NCI-H774 (cell line): ENCODE data around the gene PDGFRB.
A peak's percentile ranks its signal among the peaks of the same experiment; 100 is the strongest.

ENCODE experiments used
- DNase-seq: peaks from one replicate; lab custom pipeline; 2025; lab: John Stamatoyannopoulos, UW

The PDGFRB gene

GRCh38 chr5:150155258-150156026 lies at the start of gene PDGFRB:
Gene PDGFRB (minus strand): TSS chr5:150155845. CDS start chr5:150137047, 18,798 bp downstream.
- DNase-seq = peak; percentile 9

DNA sequence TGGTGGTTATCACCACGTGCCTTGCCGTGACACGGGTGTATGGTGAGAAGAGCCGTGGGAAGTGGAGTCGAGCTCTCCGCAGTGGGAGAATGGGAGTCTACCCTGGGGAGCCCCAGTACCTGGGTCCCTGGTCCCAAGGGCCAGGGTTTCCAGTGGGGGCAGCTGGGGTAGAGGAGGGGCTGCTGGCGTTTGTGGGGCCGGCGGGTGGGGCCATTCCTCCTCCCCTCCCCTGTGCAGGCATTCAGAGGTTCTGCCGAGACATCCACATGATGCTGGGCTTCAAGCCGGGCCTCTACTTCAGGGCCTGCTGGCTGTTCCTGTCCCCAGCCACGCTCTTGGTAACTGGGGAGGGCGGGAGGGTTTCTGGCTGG lies 48.9 kb upstream of the PDGFRB start:
- DNase-seq = no peak

- DNase-seq = no peak
These were observed 48.4 kb upstream of the PDGFRB start for GRCh38 chr5:150203832-150204589.

DNA sequence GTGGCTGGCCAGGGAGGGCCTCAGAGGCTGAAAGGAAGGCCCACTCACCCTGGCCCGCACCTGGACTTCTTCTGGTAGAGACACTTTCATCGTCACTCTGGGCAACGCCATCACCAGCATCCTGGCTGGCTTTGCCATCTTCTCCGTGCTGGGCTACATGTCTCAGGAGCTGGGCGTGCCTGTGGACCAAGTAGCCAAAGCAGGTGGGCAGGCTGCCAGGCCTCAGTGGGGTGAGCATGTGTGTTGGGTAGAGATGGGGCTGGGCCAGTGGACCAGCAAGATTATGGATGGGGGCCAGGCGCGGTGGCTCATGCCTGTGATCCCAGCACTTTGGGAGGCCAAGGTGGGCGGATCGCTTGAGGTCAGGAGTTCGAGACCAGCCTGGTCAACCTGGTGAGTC lies 46.9 kb upstream of the PDGFRB start:
- DNase-seq = no peak

DNA sequence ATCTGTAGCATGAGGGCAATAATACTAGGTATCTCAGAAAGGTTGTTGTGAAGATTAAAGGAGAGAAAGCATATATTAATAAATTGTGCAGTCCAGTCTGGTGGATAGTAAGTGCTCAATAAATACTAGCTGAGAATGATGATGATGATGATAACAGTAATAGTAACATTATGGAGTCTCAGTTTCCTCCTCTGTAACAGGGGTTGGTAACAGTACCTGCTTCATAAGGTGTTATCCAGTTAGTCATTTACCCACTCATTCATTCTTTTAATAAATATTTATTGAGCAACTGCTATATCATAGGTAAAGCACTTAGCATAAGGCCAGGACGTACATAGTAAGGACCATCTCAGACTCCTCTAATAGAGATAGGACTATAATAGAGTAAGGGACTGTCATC lies 41.8 kb upstream of the PDGFRB start:
- no peak for DNase-seq

- no peak for DNase-seq
These were observed 41.3 kb upstream of the PDGFRB start for GRCh38 chr5:150196986-150197385.

DNA sequence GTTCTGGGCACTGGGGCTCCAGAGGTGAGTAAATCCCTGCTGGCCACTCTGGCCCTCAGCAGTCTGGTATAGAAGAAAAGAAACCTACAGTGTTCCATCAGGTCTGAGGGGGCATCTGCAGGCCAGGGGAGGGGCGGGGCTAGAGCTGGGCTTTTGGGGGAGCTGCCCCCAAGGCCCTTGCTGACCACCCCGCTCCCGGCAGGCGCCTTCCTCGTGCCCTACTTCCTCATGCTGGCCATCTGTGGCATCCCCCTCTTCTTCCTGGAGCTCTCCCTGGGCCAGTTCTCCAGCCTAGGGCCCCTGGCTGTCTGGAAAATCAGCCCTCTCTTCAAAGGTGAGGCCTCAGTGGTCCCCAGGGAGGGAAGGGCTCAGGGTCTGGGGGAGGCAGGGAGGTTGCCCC lies 40.9 kb upstream of the PDGFRB start:
- no peak for DNase-seq

DNA sequence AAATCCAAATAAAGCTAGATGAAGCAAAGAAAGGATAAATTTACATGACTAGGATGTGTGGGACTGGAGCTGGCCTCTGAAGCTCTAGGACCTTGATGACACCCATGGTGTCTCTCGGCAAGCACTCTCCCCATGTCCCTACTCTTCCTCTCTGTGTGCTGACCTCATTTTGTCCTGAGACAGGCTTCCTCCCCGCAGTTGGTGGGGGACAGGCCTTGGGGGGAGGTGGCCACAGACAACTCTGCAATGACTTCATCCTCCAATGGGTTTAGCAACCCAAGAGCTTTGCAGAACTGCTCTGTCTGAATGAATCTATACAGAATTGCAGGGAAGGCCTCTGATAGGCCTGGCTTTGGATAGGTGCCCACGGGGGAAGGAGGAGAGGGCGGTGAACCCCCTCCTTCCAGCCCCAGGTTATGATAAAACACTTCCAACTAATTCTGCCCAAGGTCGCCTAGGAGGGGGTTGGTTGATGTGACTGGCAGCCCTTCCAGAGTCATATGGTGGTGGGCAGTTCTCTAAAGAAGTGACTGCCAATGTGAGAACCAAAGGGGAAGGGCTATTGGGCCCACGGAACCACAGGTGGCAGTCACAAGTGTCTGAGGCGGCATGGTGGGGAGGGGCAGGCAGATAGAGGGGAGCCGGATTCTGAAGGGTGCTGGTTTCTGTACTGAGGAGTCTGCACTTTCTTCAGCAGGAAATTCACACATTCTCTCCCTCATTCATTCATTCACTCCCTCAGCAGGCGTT lies 40.3 kb upstream of the PDGFRB start:
- DNase-seq = no peak

DNA sequence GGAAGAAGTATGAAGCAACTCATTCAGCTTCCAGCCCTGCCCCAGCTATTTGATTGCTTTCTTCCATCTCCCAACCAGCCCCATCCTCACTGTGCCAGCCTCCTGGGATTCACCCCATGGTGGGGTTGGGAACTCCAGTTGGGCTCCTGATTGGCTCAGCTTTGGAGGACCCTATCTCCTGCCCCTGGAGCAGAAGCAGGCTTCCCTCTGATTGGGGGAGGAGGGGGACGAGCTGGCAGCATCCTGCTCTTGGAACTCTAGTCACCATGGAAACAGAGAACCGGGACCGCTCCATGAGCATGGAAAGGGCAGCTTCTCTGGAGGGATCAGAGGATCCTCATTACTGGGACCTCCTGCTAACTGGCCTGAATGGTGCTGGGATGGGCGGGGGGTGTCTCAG lies 36.8 kb upstream of the PDGFRB start:
- DNase-seq = no peak

GRCh38 chr5:150190987-150191386 lies 35.3 kb upstream of the PDGFRB start:
- DNase-seq = no peak

- no peak for DNase-seq
These were observed 34.9 kb upstream of the PDGFRB start for GRCh38 chr5:150190503-150190979.

- no peak for DNase-seq
These were observed 34.3 kb upstream of the PDGFRB start, which contains the start of gene SLC6A7 for GRCh38 chr5:150189728-150190502. Gene SLC6A7 (plus strand): TSS chr5:150190062. CDS start chr5:150190328, 266 bp downstream.

DNA sequence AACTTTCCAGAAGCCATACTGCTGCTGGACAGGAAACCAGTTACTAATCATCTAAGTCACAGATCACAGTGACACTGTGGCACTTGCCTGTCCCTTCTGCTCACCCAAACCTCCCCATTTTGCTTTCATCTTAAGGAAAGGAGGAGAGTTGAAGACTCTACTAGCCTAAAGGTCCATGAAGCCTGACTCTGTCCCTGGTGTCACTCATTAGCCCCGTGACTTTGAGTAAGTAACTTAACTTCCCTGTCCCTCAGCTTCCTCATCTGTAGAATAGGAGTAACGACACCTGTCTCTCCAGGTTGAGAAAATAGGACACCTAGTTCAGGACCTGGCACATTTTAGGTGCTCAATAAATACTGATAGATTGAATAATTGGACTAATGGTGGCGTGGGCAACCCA lies 33.7 kb upstream of the PDGFRB start:
- DNase-seq = no peak

DNA sequence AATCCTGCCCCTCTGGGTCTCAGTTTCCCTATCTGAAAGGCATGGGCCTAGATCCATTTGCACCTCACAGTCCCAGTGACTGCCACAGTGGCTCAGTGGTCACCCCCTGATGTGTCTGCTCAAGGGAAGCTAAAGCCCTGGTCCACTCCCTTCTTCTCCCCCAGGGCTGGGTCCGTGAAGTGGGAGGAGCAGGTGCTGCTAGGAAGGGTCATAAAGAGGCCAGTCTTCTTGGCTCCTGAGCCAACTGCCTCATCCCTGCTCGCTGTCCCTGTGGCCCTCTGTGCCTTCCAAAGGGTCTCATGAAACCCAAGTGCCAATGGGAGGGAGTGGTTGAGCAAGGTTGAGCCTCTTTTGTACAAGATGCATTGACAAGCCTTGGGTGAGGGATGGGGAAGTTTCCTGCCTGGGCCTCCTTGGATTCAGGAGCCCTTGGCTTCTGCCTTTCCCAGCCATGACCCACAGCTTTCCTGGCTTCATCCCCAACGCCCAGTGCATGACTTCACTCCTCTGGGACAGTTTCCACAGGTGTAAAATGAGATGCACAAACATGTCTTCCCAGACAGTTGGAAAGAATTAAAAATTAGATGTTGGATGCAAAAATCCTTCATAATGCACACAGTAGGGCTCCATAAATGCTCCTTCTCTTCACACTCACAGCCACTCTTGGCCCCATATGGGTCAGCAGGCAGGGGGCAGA lies 32.6 kb upstream of the PDGFRB start:
- DNase-seq = no peak

- DNase-seq = no peak
These were observed 31.3 kb upstream of the PDGFRB start for GRCh38 chr5:150186897-150187296.

DNA sequence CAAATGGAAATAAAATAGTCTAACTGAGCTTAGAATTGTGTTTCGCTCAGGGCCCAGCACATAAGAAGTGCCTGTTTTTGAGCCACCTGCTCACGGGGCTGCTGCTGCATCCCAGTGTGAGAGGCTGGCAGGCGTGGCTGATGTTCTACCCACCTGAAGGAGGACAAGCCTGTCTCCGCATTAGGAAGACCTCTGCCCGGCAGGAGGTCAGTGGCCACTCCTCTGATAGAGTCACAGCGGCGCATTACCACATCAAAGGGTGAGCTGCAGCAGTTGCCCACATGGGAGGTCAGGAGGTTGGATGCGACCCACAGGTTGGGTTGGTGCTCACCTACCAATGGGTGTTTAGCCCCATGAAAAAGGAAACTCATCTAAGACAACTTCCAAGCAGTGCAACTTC lies 30.5 kb upstream of the PDGFRB start:
- DNase-seq = no peak

DNA sequence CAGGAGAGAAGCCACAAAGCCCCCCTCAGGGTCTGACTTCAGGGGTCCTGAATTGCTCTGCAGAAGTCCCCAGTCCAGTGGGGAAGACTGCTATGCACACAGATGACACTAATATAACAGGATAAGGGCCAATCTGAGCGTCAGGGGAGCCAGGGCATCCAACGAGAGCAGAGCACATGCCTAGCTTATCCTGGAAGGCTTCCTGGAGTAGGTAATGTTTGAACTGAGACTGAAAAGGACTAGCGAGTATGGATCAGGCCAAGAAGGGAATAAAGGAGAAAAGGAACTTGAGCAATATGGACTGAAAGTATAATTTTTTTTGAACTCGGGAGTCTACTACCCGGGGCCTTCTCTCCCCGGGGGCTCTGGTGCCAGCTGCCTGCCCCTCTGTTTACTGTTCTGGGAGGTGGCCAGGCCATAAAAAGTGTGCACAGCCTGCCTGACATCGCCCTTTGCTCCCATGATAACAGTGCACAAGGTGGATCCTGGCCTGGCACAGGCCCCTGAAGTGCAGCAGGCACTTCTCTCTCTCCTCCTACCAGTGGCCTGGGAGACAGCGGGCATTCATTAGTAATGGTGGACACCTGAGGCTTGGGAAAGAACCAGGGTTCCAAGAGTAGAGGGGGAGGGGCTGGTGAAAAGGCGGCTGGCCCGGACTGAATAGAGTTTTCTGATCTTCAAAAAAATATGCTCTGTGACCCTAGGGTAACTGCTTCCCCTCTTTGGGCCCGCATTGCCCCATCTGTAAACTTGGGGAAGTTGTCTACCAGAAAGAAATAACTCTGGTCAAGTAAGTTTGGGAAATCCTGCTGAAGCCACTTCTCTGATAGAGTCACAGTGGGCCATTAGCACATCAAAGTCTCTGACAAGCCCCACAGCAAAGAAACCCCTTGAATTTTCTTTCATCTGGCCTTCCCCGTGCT lies 29.6 kb upstream of the PDGFRB start:
- DNase-seq = no peak

DNA sequence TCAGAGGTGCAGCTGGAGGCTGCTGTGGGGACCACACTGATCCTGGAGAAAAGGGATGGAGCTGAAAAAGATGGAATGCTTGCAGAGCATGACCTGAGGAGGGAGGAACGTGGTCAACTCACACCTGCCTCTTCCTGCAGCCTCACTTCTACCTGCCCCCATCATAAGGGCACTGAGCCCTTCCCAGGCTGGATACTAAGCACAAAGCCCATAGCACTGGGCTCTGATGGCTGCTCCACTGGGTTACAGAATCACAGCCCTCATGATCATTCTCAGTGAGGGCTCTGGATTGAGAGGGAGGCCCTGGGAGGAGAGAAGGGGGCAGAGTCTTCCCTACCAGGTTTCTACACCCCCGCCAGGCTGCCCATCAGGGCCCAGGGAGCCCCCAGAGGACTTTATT lies 28.4 kb upstream of the PDGFRB start:
- no peak for DNase-seq

- no peak for DNase-seq
These were observed 27.8 kb upstream of the PDGFRB start for GRCh38 chr5:150183436-150183835.

DNA sequence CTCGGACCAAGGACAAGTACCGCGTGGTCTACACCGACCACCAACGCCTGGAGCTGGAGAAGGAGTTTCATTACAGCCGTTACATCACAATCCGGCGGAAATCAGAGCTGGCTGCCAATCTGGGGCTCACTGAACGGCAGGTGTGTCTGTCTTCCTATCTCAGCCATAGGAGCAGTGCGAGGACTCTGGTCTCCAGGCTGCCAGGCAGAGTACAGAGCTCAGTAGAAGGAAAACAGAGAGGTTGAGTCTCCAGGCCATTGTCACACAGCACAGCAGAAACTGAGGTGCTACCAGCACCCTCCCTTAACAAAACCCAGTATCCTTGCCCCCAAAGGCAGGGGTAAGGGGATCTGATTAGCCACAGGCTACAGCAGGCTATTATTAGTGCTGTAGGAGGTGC lies 27.1 kb upstream of the PDGFRB start:
- no peak for DNase-seq
